ENCODE data around the gene CHD2.
A peak's percentile ranks its signal among the peaks of the same experiment; 100 is the strongest.

The CHD2 gene

GRCh38 chr15:92901995-92902394 is 1.9 kb downstream of the CHD2 start:
- H2AFZ ChIP-seq (ENCODE audit: low read depth), result no peak overlapping the region
- no peaks in the 10 kb centered on the region for H3K27me3 ChIP-seq (ENCODE audit: insufficient read depth, low read depth)
- peaks cover 58% of the 10 kb centered on the region for H3K4me1 ChIP-seq (ENCODE audit: low read depth, poor library complexity, severe bottlenecking)
- H3K27ac ChIP-seq, result peak overlapping the region; percentile 99
- peaks cover 96% of the 10 kb centered on the region for H3K79me2 ChIP-seq (ENCODE audit: insufficient read depth, low read depth)
- H3K4me2 ChIP-seq, result peak overlapping the region; percentile 99
- TF ChIP-seq CTCF (conservative IDR thresholded peaks at IDR 0.05; ENCODE audit: low read depth, low read length), result no peak
- H4K20me1 ChIP-seq (ENCODE audit: insufficient read depth), result 0 out of 2 replicates have a peak, but pooled peaks cover 5% of the 10 kb centered on the region
- H3K9ac ChIP-seq, result peak overlapping the region; percentile 99
- H3K36me3 ChIP-seq (ENCODE audit: insufficient read depth), result 0 out of 2 replicates have a peak, but pooled peaks cover 4% of the 10 kb centered on the region
- H3K4me3 ChIP-seq (IDR thresholded peaks at IDR 0.05; ENCODE audit: insufficient read depth, low read depth, low read length), result no peak overlapping the region

- 0 out of 2 replicates have a peak, but pooled peaks cover 3% of the 10 kb centered on the region for H4K20me1 ChIP-seq (ENCODE audit: insufficient read depth)
- peak overlapping the region; percentile 99 for H3K27ac ChIP-seq
- peaks cover 96% of the 10 kb centered on the region for H3K79me2 ChIP-seq (ENCODE audit: insufficient read depth, low read depth)
- H3K4me2 ChIP-seq, result peak overlapping the region; percentile 99
- H3K4me1 ChIP-seq (ENCODE audit: low read depth, poor library complexity, severe bottlenecking), result peaks cover 58% of the 10 kb centered on the region
- TF ChIP-seq CTCF (conservative IDR thresholded peaks at IDR 0.05; ENCODE audit: low read depth, low read length), result no peak
- H3K27me3 ChIP-seq (ENCODE audit: insufficient read depth, low read depth), result no peaks in the 10 kb centered on the region
- H3K9ac ChIP-seq, result peak overlapping the region; percentile 99
- H3K36me3 ChIP-seq (ENCODE audit: insufficient read depth), result no peaks in the 10 kb centered on the region
- no peak overlapping the region for H3K4me3 ChIP-seq (IDR thresholded peaks at IDR 0.05; ENCODE audit: insufficient read depth, low read depth, low read length)
- no peak overlapping the region for H2AFZ ChIP-seq (ENCODE audit: low read depth)
Measured at GRCh38 chr15:92902737-92903593, 2.8 kb downstream of the CHD2 start.

GRCh38 chr15:92903631-92903965 is 3.5 kb downstream of the CHD2 start:
- no peaks in the 10 kb centered on the region for H3K36me3 ChIP-seq (ENCODE audit: insufficient read depth)
- H3K4me1 ChIP-seq (ENCODE audit: low read depth, poor library complexity, severe bottlenecking), result peaks cover 58% of the 10 kb centered on the region
- no peak overlapping the region for H2AFZ ChIP-seq (ENCODE audit: low read depth)
- peak overlapping the region; percentile 99 for H3K4me2 ChIP-seq
- H3K4me3 ChIP-seq (IDR thresholded peaks at IDR 0.05; ENCODE audit: insufficient read depth, low read depth, low read length), result no peak overlapping the region
- peak overlapping the region; percentile 99 for H3K9ac ChIP-seq
- no peak for TF ChIP-seq CTCF (conservative IDR thresholded peaks at IDR 0.05; ENCODE audit: low read depth, low read length)
- no peaks in the 10 kb centered on the region for H4K20me1 ChIP-seq (ENCODE audit: insufficient read depth)
- peaks cover 96% of the 10 kb centered on the region for H3K79me2 ChIP-seq (ENCODE audit: insufficient read depth, low read depth)
- H3K27me3 ChIP-seq (ENCODE audit: insufficient read depth, low read depth), result no peaks in the 10 kb centered on the region
- peak overlapping the region; percentile 99 for H3K27ac ChIP-seq

- Histone ChIP-seq H3K79me2 (ENCODE audit: insufficient read depth, low read depth) (peaks cover 96% of the 10 kb centered on the region), H3K4me3 (IDR thresholded peaks at IDR 0.05; ENCODE audit: insufficient read depth, low read depth, low read length) (no peak overlapping the region), H3K4me1 (ENCODE audit: low read depth, poor library complexity, severe bottlenecking) (peaks cover 57% of the 10 kb centered on the region), H3K9ac (peak overlapping the region; percentile 99), H2AFZ (ENCODE audit: low read depth) (no peak overlapping the region), H3K27ac (peak overlapping the region; percentile 99), H4K20me1 (ENCODE audit: insufficient read depth) (no peaks in the 10 kb centered on the region), H3K36me3 (ENCODE audit: insufficient read depth) (no peaks in the 10 kb centered on the region), H3K4me2 (peak overlapping the region; percentile 99), H3K27me3 (ENCODE audit: insufficient read depth, low read depth) (no peaks in the 10 kb centered on the region)
- no peak for TF ChIP-seq CTCF (conservative IDR thresholded peaks at IDR 0.05; ENCODE audit: low read depth, low read length)
Measured at GRCh38 chr15:92903966-92904721, 4.0 kb downstream of the CHD2 start.
